Endothelial cell of umbilical vein (primary cell): ENCODE measurements around the gene MAPK8IP2. TPM values are rescaled to one million over a fixed set of nuclear protein-coding genes. Genes with fewer than 3 reads are reported as not detected.
"Not testable (repeated sequence)": the region's sequence is repeated elsewhere in the genome, so short reads cannot be mapped to it uniquely, and the experiment has no call there.

ENCODE experiments used
- BruUV-seq: library from RNA; stranded (reverse); fragments of 400-500 nt; replicated peaks from 2 replicates; lab custom pipeline; 2021; lab: Mats Ljungman, UMichigan
- CTCF ChIA-PET: fragments of 300-600, 350-600 bp; sonication (Branson Sonifier 250); formaldehyde crosslinking; loops from one replicate; lab custom pipeline; 2021; ENCODE audit warnings: antibody characterized with exemption, inconsistent platforms; lab: Charles Lee
- POLR2A ChIA-PET: fragments of 300-600, 350-600 bp; sonication (Branson Sonifier 250); formaldehyde crosslinking; loops from one replicate; lab custom pipeline; 2021; ENCODE audit warnings: antibody characterized with exemption, inconsistent platforms; lab: Charles Lee
- DNase-seq: peaks from one replicate; pipeline ENCODE4 v3.0.0-alpha.2; 2011; ENCODE audit warnings: low read depth, low spot score
- FAIRE-seq: peaks from 2 replicates; lab custom pipeline; 2011; peaks lifted over from hg19 to GRCh38; lab: Jason Lieb, UNC
- H2AFZ ChIP-seq: 2 replicates; pipeline ENCODE4 v1.6.0; 2012; ENCODE audit warnings: low read depth, low read length, control low read depth, inconsistent platforms
- H3K27ac ChIP-seq: 2 replicates; pipeline ENCODE4 v1.5.1; 2011; ENCODE audit warnings: low read depth, mild to moderate bottlenecking, control low read depth, low read length, moderate library complexity; ENCODE audit not compliant: insufficient read depth
- H3K27me3 ChIP-seq, 2 experiments: 2 replicates each; pipeline versions ENCODE4 v1.6.0 to v1.6.1; 2011; ENCODE audit warnings: low read length in 2 of 2, mixed read lengths in 1 of 2; ENCODE audit not compliant: control insufficient read depth in 2 of 2, insufficient read depth in 2 of 2
- H3K36me3 ChIP-seq, 2 experiments: 2 replicates in 1 of 2; 3 replicates in 1 of 2; pipeline ENCODE4 v1.5.1; 2011; ENCODE audit warnings: low read length in 2 of 2, mild to moderate bottlenecking in 1 of 2, moderate library complexity in 1 of 2; ENCODE audit not compliant: control insufficient read depth in 2 of 2, insufficient read depth in 2 of 2; ENCODE audit errors: extremely low read depth in 1 of 2
- H3K4me1 ChIP-seq: 3 replicates; pipeline ENCODE4 v1.5.1; 2011; ENCODE audit warnings: mild to moderate bottlenecking, low read length; ENCODE audit not compliant: control insufficient read depth, insufficient read depth; ENCODE audit errors: extremely low read depth
- H3K4me2 ChIP-seq: 2 replicates; pipeline ENCODE4 v1.6.1; 2011; ENCODE audit warnings: low read length, control low read depth, mixed read lengths; ENCODE audit not compliant: insufficient read depth
- H3K4me3 ChIP-seq, 3 experiments: fragments of 200-600 bp in 1 of 3; sonication (generic), shearing (Covaris generic) in 1 of 3; replicated peaks in 1 of 3; 2 replicates each; pipeline ENCODE4 v1.5.1; 2011 to 2016; ENCODE audit warnings: control low read depth in 3 of 3, low read length in 3 of 3, mild to moderate bottlenecking in 2 of 3, inconsistent platforms in 1 of 3, low read depth in 1 of 3, moderate library complexity in 1 of 3; ENCODE audit not compliant: insufficient read depth in 1 of 3
- H3K79me2 ChIP-seq: 2 replicates; pipeline ENCODE4 v1.6.0; 2012; ENCODE audit warnings: low read length, inconsistent platforms; ENCODE audit not compliant: control insufficient read depth, insufficient read depth
- H3K9ac ChIP-seq: replicated peaks from 2 replicates; pipeline ENCODE3; 2011; ENCODE audit warnings: low read length, control low read depth; ENCODE audit not compliant: insufficient read depth; ENCODE audit errors: extremely low read depth
- H3K9me1 ChIP-seq: replicated peaks from 3 replicates; pipeline ENCODE4 v1.6.0; 2011; ENCODE audit warnings: mild to moderate bottlenecking, low read length; ENCODE audit not compliant: control insufficient read depth, insufficient read depth; ENCODE audit errors: extremely low read depth
- H3K9me3 ChIP-seq: replicated peaks from 2 replicates; pipeline ENCODE4 v1.5.1; 2012; ENCODE audit warnings: low read length, inconsistent platforms; ENCODE audit not compliant: control insufficient read depth, insufficient read depth
- H4K20me1 ChIP-seq: replicated peaks from 2 replicates; pipeline ENCODE3; 2011; ENCODE audit warnings: mild to moderate bottlenecking, low read length; ENCODE audit not compliant: control insufficient read depth, insufficient read depth; ENCODE audit errors: extremely low read depth
- GATA2 ChIP-seq: IDR thresholded peaks from 2 replicates; pipeline ENCODE4 v1.7.0; 2011; ENCODE audit warnings: low read depth, mild to moderate bottlenecking, moderate library complexity, mixed read lengths, low read length; ENCODE audit not compliant: insufficient read length, insufficient read depth
- MYC ChIP-seq: IDR thresholded peaks from one replicate; pipeline ENCODE4 v1.6.1; 2011; ENCODE audit warnings: mild to moderate bottlenecking, low read depth, low read length
- POLR2AphosphoS5 ChIP-seq: IDR thresholded peaks from 2 replicates; pipeline ENCODE4 v1.6.1; 2012; ENCODE audit warnings: low read depth, mild to moderate bottlenecking, control low read depth, low read length, moderate library complexity; ENCODE audit not compliant: insufficient read depth
- dilution Hi-C: fragments of 300-500 bp; cut with MboI; formaldehyde crosslinking; loops from one replicate; pipeline ENCODE4 v1.15.0; 2019; ENCODE audit warnings: low sequenced_read_pairs; ENCODE audit not compliant: extremely low pct_ligation_motif_present
- intact Hi-C: fragments of 100-400 bp; cut with micrococcal nuclease; formaldehyde crosslinking; loops from one replicate; pipeline ENCODE4 v1.10.0; 2022
- polyA plus RNA-seq, 4 experiments: library from polyadenylated mRNA; depleted of rRNA in 3 of 4; stranded (reverse) in 3 of 4; unstranded in 1 of 4; fragments of >200 nt; gene quantifications; 2 replicates each; pipeline versions ENCODE4 v1.2.1 to v1.2.3, GENCODE V29; 2011 to 2012; ENCODE audit warnings: missing spikeins in 1 of 4
- total RNA-seq: library from RNA; stranded (reverse); gene quantifications from 2 replicates; pipeline ENCODE4 v1.2.3, GENCODE V29; 2021
- TF ChIP-seq, protein P1 (sequence below), 2 donors: IDR thresholded peaks; 1 replicate in 1 of 2; 2 replicates in 1 of 2; pipeline ENCODE4 v1.5.1; 2011; ENCODE audit warnings: low read length in 2 of 2, mild to moderate bottlenecking in 2 of 2, moderate library complexity in 2 of 2, control low read depth in 1 of 2, inconsistent platforms in 1 of 2, low read depth in 1 of 2; ENCODE audit not compliant: insufficient read depth in 1 of 2; ENCODE audit errors: extremely low read depth in 1 of 2
- TF ChIP-seq, protein P2 (sequence below): IDR thresholded peaks from 2 replicates; pipeline ENCODE4 v1.6.1; 2011; ENCODE audit not compliant: insufficient read depth, insufficient read length

The MAPK8IP2 gene
- total and polyA plus RNA-seq, 2 donors (not counting 3 experiments of a cell fraction or from before 2014, with no cell fraction given) = 0.21 to 0.31 TPM

DNA sequence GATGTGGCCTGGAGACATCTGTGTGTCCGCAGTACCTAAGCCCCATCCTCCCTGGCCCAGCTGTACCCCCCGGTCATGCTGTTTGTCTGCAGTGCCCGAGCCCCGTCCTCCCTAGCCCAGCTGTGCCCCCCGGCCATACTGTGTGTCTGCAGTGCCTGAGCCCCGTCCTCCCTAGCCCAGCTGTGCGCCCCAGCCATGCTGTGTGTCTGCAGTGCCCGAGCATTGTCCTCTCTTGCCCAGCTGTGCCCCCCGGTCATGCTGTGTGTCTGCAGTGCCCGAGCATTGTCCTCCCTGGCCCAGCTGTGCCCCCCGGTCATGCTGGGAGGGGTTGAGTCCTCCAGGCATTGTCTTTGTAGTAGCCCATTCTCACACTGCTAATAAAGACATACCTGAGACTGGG, 35.0 kb downstream of the MAPK8IP2 start:
- CTCF ChIA-PET = no interaction called here

GRCh38 chr22:50640296-50640695, 39.7 kb downstream of the MAPK8IP2 start:
- BruUV-seq, H2AFZ ChIP-seq, H3K27ac ChIP-seq, H3K9me3 ChIP-seq, H3K4me2 ChIP-seq, FAIRE-seq, dilution Hi-C loops, H3K9me1 ChIP-seq, H4K20me1 ChIP-seq, H3K79me2 ChIP-seq, H3K9ac ChIP-seq, H3K36me3 ChIP-seq, H3K4me3 ChIP-seq, DNase-seq, POLR2A ChIA-PET: not testable (repeated sequence)
- peaks cover 18 to 19% of the 10 kb centered on the region in 2 experiments for H3K27me3 ChIP-seq
- intact Hi-C loops = loop anchor here (2.0 to 5.0 kb wide), 3 partner anchors 17 to 52 kb away; partner anchors contain the start of gene SHANK3
- CTCF ChIA-PET = interaction anchor here (0.9 to 5.2 kb wide), 6 partner anchors 12 to 37 kb away, joined by 4 to 64 read pairs (median 21); partner anchors contain the start of genes ARSA and SHANK3
- H3K4me1 ChIP-seq = peaks cover 14% of the 10 kb centered on the region

More for the DNA sequence above, 35.0 kb downstream of the MAPK8IP2 start:
- Histone ChIP-seq H3K9me1 (no peaks in the 10 kb centered on the region), H4K20me1 (no peaks in the 10 kb centered on the region), H3K4me1 (no peaks in the 10 kb centered on the region), H3K4me3 (no peak overlapping the region), H3K9ac (no peak overlapping the region), H3K4me2 (no peak overlapping the region), H2AFZ (no peak overlapping the region), H3K36me3 (no peaks in the 10 kb centered on the region), H3K79me2 (no peaks in the 10 kb centered on the region), H3K27ac (no peak overlapping the region), H3K27me3 (no peaks in the 10 kb centered on the region), H3K9me3 (no peaks in the 10 kb centered on the region)
- TF ChIP-seq, protein P1, sequence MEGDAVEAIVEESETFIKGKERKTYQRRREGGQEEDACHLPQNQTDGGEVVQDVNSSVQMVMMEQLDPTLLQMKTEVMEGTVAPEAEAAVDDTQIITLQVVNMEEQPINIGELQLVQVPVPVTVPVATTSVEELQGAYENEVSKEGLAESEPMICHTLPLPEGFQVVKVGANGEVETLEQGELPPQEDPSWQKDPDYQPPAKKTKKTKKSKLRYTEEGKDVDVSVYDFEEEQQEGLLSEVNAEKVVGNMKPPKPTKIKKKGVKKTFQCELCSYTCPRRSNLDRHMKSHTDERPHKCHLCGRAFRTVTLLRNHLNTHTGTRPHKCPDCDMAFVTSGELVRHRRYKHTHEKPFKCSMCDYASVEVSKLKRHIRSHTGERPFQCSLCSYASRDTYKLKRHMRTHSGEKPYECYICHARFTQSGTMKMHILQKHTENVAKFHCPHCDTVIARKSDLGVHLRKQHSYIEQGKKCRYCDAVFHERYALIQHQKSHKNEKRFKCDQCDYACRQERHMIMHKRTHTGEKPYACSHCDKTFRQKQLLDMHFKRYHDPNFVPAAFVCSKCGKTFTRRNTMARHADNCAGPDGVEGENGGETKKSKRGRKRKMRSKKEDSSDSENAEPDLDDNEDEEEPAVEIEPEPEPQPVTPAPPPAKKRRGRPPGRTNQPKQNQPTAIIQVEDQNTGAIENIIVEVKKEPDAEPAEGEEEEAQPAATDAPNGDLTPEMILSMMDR (IDR thresholded peaks at IDR 0.05; ENCODE audit: extremely low read depth in 1 of 2, insufficient read depth in 1 of 2, low read depth in 1 of 2, low read length in 2 of 2) = no peak
- TF ChIP-seq MYC (no peak), POLR2AphosphoS5 (no peak), GATA2 (no peak)
- TF ChIP-seq, protein P2, sequence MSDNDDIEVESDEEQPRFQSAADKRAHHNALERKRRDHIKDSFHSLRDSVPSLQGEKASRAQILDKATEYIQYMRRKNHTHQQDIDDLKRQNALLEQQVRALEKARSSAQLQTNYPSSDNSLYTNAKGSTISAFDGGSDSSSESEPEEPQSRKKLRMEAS = no peak
- dilution Hi-C loops = no loop called here
- FAIRE-seq (no peak), DNase-seq (no peak)
- POLR2A ChIA-PET = no interaction called here
- intact Hi-C loops = no loop called here
- BruUV-seq = no TSS peak
